ENCODE results near the gene SRPK2. TPM values are rescaled to one million over a fixed set of nuclear protein-coding genes. Genes with fewer than 3 reads are reported as not detected.
"Not testable (repeated sequence)": the region's sequence is repeated elsewhere in the genome, so short reads cannot be mapped to it uniquely, and the experiment has no call there.

The SRPK2 gene
- total and polyA plus RNA-seq, 7 donors = 12.0 to 57.6 (median 42.9) TPM

DNA sequence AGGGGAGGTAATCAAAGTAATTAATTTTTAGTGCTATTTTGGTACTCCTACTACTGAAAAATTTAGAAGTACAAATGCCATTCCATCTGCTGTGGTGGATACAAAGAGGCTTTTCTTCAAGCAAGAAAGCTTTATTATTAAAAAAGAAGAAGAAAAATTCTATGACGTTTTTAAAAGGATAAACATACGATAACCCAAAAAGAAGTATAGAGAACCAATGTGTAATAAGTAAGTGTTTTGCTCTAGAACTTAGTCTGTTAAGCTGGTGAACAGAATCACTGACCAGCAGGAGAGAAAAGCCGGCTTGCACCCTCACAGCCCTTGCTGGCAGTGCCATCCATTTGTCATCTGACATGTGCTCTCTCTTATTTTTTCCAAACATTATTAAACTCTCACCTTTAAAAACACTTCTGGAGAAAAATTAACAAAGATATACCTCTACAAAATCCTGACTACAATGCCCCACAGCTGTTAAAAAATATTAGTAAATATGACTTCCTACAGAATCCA lies 81.5 kb downstream of the SRPK2 start:
- Histone ChIP-seq H3K36me3 (no peaks in the 10 kb centered on the region), H3K27me3 (no peaks in the 10 kb centered on the region), H3K4me1 (peaks cover 0 to 61% (median 40%) of the 10 kb centered on the region in 4 donors), H3K9me3 (no peaks in the 10 kb centered on the region), H3K27ac (no peak overlapping the region), H3K4me3 (no peak overlapping the region)
- 58 to 85% methylated on average over 3 of the region's 3 CpGs for WGBS, 2 donors
- TF ChIP-seq POLR2A (IDR thresholded peaks at IDR 0.05) = no peak
- TF ChIP-seq EP300 (IDR thresholded peaks at IDR 0.05) = no peak
- TF ChIP-seq POLR2AphosphoS5 (IDR thresholded peaks at IDR 0.05) = no peak
- TF ChIP-seq, protein P1, sequence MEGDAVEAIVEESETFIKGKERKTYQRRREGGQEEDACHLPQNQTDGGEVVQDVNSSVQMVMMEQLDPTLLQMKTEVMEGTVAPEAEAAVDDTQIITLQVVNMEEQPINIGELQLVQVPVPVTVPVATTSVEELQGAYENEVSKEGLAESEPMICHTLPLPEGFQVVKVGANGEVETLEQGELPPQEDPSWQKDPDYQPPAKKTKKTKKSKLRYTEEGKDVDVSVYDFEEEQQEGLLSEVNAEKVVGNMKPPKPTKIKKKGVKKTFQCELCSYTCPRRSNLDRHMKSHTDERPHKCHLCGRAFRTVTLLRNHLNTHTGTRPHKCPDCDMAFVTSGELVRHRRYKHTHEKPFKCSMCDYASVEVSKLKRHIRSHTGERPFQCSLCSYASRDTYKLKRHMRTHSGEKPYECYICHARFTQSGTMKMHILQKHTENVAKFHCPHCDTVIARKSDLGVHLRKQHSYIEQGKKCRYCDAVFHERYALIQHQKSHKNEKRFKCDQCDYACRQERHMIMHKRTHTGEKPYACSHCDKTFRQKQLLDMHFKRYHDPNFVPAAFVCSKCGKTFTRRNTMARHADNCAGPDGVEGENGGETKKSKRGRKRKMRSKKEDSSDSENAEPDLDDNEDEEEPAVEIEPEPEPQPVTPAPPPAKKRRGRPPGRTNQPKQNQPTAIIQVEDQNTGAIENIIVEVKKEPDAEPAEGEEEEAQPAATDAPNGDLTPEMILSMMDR (IDR thresholded peaks at IDR 0.05) = no peak
- intact Hi-C loops (cut with DNase I) = no loop called here
- no peak for DNase-seq

DNA sequence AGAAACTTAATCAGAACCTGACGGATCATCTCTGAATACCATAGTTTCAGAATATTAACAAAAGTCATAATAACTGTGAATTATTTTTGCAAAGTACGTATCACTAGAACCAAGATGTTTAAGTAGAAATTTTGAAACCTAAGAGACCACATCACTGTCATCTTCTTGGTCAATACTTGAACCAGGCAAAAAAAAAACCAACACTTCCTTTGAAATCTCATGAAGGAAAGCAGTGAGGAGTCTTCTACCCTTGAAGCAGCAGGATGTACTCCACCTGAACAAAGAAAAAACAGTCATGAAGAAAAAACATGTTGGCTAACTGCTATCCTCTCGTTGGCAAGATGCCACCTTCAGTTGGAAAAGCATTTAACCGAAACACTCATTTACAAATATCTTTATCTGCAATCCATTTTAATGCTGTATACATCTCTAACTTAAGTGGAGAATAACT lies 82.4 kb downstream of the SRPK2 start:
- intact Hi-C loops (cut with DNase I) = no loop called here

DNA sequence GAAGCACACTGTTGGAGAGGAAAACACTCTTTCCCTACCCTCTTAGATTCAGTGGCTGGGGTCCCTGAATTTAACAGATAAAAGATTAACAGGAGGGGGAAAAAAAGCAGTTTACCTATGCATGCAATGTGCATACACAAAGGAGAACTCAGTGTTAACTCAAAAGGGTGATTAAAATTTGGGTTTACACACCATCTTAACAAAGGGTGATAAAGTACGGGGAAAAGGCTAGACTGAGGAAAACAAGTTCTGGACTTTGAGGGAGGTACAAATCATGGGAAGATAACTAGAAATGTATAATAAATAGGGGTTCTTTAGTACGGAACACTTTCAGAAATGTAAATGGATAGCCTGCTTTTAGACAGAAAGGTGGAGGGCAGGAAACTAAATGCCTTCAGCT lies 83.1 kb downstream of the SRPK2 start:
- TF ChIP-seq, protein P1 (IDR thresholded peaks at IDR 0.05) = no peak
- no peak for TF ChIP-seq POLR2A (IDR thresholded peaks at IDR 0.05)
- no peak for TF ChIP-seq POLR2AphosphoS5 (IDR thresholded peaks at IDR 0.05)
- TF ChIP-seq EP300 (IDR thresholded peaks at IDR 0.05) = no peak
- intact Hi-C loops (cut with DNase I) = no loop called here
- Histone ChIP-seq H3K27ac (no peak overlapping the region), H3K27me3 (no peaks in the 10 kb centered on the region), H3K9me3 (no peaks in the 10 kb centered on the region), H3K4me3 (no peak overlapping the region), H3K4me1 (peaks cover 0 to 61% (median 40%) of the 10 kb centered on the region in 4 donors), H3K36me3 (no peaks in the 10 kb centered on the region)
- no peak for DNase-seq
- 93 to 94% methylated on average over 2 of the region's 2 CpGs for WGBS, 2 donors

More for the DNA sequence above, 82.4 kb downstream of the SRPK2 start:
- Histone ChIP-seq H3K27ac (no peak overlapping the region), H3K4me3 (no peak overlapping the region), H3K9me3 (no peaks in the 10 kb centered on the region), H3K36me3 (no peaks in the 10 kb centered on the region), H3K4me1 (peaks cover 0 to 61% (median 40%) of the 10 kb centered on the region in 4 donors), H3K27me3 (no peaks in the 10 kb centered on the region)
- TF ChIP-seq, protein P1 (IDR thresholded peaks at IDR 0.05) = no peak
- TF ChIP-seq EP300 (IDR thresholded peaks at IDR 0.05) = no peak
- TF ChIP-seq POLR2AphosphoS5 (IDR thresholded peaks at IDR 0.05) = no peak
- TF ChIP-seq POLR2A (IDR thresholded peaks at IDR 0.05) = no peak
- no peak for DNase-seq
- WGBS, 2 donors = 47 to 60% methylated on average over 4 of the region's 4 CpGs

DNA sequence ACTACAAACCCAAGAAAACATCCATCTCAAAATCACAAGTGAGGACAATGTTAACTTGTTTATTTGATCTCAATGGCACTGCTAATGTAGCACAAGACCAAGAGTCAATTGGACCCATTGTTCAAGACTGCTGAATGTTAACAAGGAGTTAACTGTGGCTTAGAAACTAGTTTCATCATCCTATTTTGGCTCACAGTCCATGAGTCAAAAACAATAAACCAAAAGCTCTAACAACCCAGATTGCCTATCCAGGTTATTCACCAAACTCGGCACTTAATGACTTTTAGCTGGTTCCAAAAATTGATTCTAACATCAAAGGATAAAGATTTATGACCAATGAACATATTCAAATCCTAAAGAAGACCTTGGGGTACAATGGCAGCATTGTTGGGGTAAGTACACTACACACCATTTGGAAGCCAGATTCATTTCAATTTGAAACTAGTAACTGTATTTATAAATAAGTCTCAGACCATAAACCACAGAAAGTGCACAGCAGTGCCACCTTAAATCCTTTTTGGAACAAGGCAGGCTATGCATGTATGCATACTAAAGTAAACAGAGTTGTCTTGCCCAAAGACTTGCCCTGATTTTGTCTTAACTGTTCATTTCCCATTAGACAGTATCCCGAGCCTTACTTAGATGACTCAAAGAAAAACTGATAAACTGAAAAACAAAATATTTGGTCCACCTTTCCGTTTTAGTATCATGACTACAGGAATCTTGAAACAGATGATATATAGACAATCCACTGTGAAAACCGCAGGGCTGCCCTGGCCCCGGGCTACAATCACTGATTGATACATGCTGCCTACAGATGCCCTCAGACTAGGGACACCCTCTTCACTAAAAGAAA lies 84.5 kb downstream of the SRPK2 start:
- no peak for TF ChIP-seq EP300 (IDR thresholded peaks at IDR 0.05)
- TF ChIP-seq POLR2AphosphoS5 (IDR thresholded peaks at IDR 0.05) = no peak
- TF ChIP-seq, protein P1 (IDR thresholded peaks at IDR 0.05) = no peak
- TF ChIP-seq POLR2A (IDR thresholded peaks at IDR 0.05) = no peak
- H3K9me3 ChIP-seq = no peaks in the 10 kb centered on the region
- peak overlapping the region in 2 of 4 donors; percentile 28 to 41 for H3K27ac ChIP-seq
- H3K4me1 ChIP-seq = peaks cover 0 to 54% (median 30%) of the 10 kb centered on the region in 4 donors
- intact Hi-C loops (cut with DNase I) = no loop called here
- peak overlapping the region in 1 of 4 donors; percentile 11 for H3K4me3 ChIP-seq
- H3K27me3 ChIP-seq = no peaks in the 10 kb centered on the region
- WGBS, 2 donors = 35 to 63% methylated on average over 5 of the region's 5 CpGs
- DNase-seq = no peak
- no peaks in the 10 kb centered on the region for H3K36me3 ChIP-seq

DNA sequence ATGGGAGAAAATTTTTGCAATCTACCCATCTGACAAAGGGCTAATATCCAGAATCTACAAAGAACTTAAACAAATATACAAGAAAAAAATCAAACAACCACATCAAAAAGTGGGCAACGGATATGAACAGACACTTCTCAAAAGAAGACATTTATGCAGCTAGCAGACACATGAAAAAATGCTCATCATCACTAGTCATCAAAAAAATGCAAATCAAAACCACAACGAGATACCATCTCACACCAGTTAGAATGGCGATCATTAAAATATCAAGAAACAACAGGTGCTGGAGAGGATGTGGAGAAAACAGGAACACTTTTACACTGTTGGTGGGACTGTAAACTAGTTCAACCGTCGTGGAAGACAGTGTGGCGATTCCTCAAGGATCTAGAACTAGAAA lies 88.1 kb downstream of the SRPK2 start:
- H3K9me3 ChIP-seq; DNase-seq; H3K36me3 ChIP-seq; H3K4me3 ChIP-seq; intact Hi-C loops (cut with DNase I); H3K27me3 ChIP-seq; H3K27ac ChIP-seq: not testable (repeated sequence)
- 76 to 91% methylated on average over 6 of the region's 6 CpGs for WGBS, 2 donors
- peaks cover 0 to 35% (median 21%) of the 10 kb centered on the region in 4 donors for H3K4me1 ChIP-seq

All from sigmoid colon (tissue), 7 donors.